PC-3 (cell line): Measurements from ENCODE around the gene ZMPSTE24. TPM values are rescaled to one million over a fixed set of nuclear protein-coding genes. Genes with fewer than 3 reads are reported as not detected.

Experiments
- ATAC-seq: fragments of 200-7000 bp; cut with Tn5 transposase; 2 replicates; pipeline ENCODE4 v1.9.1; 2020; ENCODE audit warnings: mild to moderate bottlenecking, moderate library complexity
- BruUV-seq: library from RNA; stranded (reverse); fragments of 400-500 nt; replicated peaks from 2 replicates; lab custom pipeline; 2021; lab: Mats Ljungman, UMichigan
- CTCF ChIA-PET: fragments of 300-600 bp; sonication (Branson Sonifier 250); formaldehyde crosslinking; loops from one replicate; lab custom pipeline; 2022; ENCODE audit warnings: antibody characterized with exemption; lab: Charles Lee
- POLR2A ChIA-PET: fragments of 300-600 bp; sonication (Branson Sonifier 250); formaldehyde crosslinking; loops from one replicate; lab custom pipeline; 2022; ENCODE audit warnings: antibody characterized with exemption; ENCODE audit not compliant: unreplicated experiment; lab: Charles Lee
- DNase-seq: peaks from one replicate; pipeline ENCODE4 v3.0.0-alpha.2; 2015
- H2AFZ ChIP-seq: fragments of 300-600 bp; sonication (generic); 2 replicates; pipeline ENCODE4 v1.6.0; 2016; ENCODE audit warnings: antibody characterized with exemption, low read length
- H3F3A ChIP-seq: fragments of 300-600 bp; sonication (generic); one replicate; pipeline ENCODE4 v1.6.0; 2017; ENCODE audit warnings: antibody characterized with exemption, low read length, control low read depth, mild to moderate bottlenecking; ENCODE audit not compliant: unreplicated experiment
- H3K27ac ChIP-seq: fragments of 300-600 bp; sonication (generic); 2 replicates; pipeline ENCODE4 v1.5.1; 2016; ENCODE audit warnings: mild to moderate bottlenecking, low read length
- H3K27me3 ChIP-seq: fragments of 300-600 bp; sonication (generic); 2 replicates; pipeline ENCODE4 v1.6.1; 2016; ENCODE audit warnings: low read length, mixed read lengths
- H3K36me3 ChIP-seq: fragments of 300-600 bp; sonication (generic); 2 replicates; pipeline ENCODE4 v1.6.1; 2016; ENCODE audit warnings: low read depth, mixed run types, low read length, mixed read lengths
- H3K4me1 ChIP-seq: fragments of 300-600 bp; sonication (generic); 2 replicates; pipeline ENCODE4 v1.5.1; 2016; ENCODE audit warnings: low read length; ENCODE audit not compliant: insufficient read depth
- H3K4me2 ChIP-seq: fragments of 300-600 bp; sonication (generic); 2 replicates; pipeline ENCODE4 v1.6.0; 2016; ENCODE audit warnings: low read length
- H3K4me3 ChIP-seq: fragments of 300-600 bp; sonication (generic); 2 replicates; pipeline ENCODE4 v1.5.1; 2016; ENCODE audit warnings: mild to moderate bottlenecking, low read length, mixed read lengths
- H3K79me2 ChIP-seq: fragments of 300-600 bp; sonication (generic); 2 replicates; pipeline ENCODE4 v1.6.1; 2017; ENCODE audit warnings: low read length, mixed read lengths
- H3K9ac ChIP-seq: fragments of 300-600 bp; sonication (generic); 2 replicates; pipeline ENCODE4 v1.6.0; 2016; ENCODE audit warnings: mild to moderate bottlenecking, low read length
- H3K9me2 ChIP-seq: fragments of 300-600 bp; sonication (generic); replicated peaks from 2 replicates; pipeline ENCODE4 v1.6.1; 2016; ENCODE audit warnings: mixed run types, low read length, mixed read lengths
- H3K9me3 ChIP-seq: fragments of 300-600 bp; sonication (generic); 2 replicates; pipeline ENCODE4 v1.6.1; 2016; ENCODE audit warnings: low read length, mixed read lengths
- H4K20me1 ChIP-seq: fragments of 300-600 bp; sonication (generic); 2 replicates; pipeline ENCODE4 v1.6.1; 2016; ENCODE audit warnings: low read length, mixed read lengths
- EZH2 ChIP-seq: fragments of 300-600 bp; sonication (generic); IDR thresholded peaks from one replicate; pipeline ENCODE4 v1.6.1; 2017; ENCODE audit warnings: antibody characterized with exemption, mild to moderate bottlenecking, low read length; ENCODE audit not compliant: unreplicated experiment
- EZH2phosphoT487 ChIP-seq: fragments of 300-600 bp; sonication (generic); IDR thresholded peaks from 2 replicates; pipeline ENCODE4 v1.6.1; 2018; ENCODE audit warnings: mild to moderate bottlenecking, antibody characterized with exemption, low read length, borderline replicate concordance
- intact Hi-C: fragments of 100-400 bp; cut with micrococcal nuclease; formaldehyde crosslinking; loops from 2 replicates; pipeline ENCODE4 v1.9.0; 2023
- total RNA-seq: library from RNA; depleted of rRNA; stranded (reverse); fragments of >200 nt; gene quantifications from 2 replicates; pipeline ENCODE4 v1.2.3, GENCODE V29; 2014
- TF ChIP-seq, protein P1 (sequence below): fragments of 300-600 bp; sonication (generic); conservative IDR thresholded peaks from 2 replicates; pipeline ENCODE4 v1.5.1; 2017; ENCODE audit warnings: antibody characterized with exemption, low read depth, mild to moderate bottlenecking, low read length

ZMPSTE24 gene
- total RNA-seq, 1 experiment from 2014 or later, result 76.1 TPM

DNA sequence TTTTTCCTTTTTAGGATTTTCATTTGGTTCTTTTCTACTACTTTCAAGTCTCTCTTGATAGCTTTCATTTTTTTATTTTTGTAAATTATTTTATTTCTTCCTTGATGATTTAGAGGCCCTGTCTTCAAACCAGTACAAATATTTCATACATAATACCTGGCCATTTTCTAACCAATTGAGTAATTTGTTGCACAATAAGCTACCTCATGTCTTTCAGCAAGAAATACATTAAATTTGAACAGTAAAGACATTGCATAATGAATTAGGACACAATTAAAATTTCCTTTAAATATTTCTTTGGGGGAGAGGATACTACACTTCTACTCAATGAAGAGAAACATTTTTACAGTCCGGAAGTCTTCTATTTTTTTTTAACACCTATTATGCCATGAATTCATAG is 74.7 kb downstream of the ZMPSTE24 start:
- ChIA-PET POLR2A (no interaction called here), CTCF (no interaction called here)
- DNase-seq, result no peak
- no peak overlapping the region for H3K4me2 ChIP-seq
- no peaks in the 10 kb centered on the region for H3K27me3 ChIP-seq
- no peak overlapping the region for H3K4me3 ChIP-seq
- no peaks in the 10 kb centered on the region for H3F3A ChIP-seq
- H3K9me3 ChIP-seq, result no peaks in the 10 kb centered on the region
- H3K79me2 ChIP-seq, result no peaks in the 10 kb centered on the region
- H2AFZ ChIP-seq, result no peak overlapping the region
- H3K9me2 ChIP-seq, result no peaks in the 10 kb centered on the region
- H3K4me1 ChIP-seq, result no peaks in the 10 kb centered on the region
- H4K20me1 ChIP-seq, result no peaks in the 10 kb centered on the region
- H3K36me3 ChIP-seq, result no peaks in the 10 kb centered on the region
- ATAC-seq, result no peak
- TF ChIP-seq, protein P1, sequence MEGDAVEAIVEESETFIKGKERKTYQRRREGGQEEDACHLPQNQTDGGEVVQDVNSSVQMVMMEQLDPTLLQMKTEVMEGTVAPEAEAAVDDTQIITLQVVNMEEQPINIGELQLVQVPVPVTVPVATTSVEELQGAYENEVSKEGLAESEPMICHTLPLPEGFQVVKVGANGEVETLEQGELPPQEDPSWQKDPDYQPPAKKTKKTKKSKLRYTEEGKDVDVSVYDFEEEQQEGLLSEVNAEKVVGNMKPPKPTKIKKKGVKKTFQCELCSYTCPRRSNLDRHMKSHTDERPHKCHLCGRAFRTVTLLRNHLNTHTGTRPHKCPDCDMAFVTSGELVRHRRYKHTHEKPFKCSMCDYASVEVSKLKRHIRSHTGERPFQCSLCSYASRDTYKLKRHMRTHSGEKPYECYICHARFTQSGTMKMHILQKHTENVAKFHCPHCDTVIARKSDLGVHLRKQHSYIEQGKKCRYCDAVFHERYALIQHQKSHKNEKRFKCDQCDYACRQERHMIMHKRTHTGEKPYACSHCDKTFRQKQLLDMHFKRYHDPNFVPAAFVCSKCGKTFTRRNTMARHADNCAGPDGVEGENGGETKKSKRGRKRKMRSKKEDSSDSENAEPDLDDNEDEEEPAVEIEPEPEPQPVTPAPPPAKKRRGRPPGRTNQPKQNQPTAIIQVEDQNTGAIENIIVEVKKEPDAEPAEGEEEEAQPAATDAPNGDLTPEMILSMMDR, result no peak
- TF ChIP-seq EZH2 (no peak), EZH2phosphoT487 (no peak)
- H3K9ac ChIP-seq, result no peak overlapping the region
- no TSS peak for BruUV-seq
- intact Hi-C loops, result no loop called here
- no peak overlapping the region for H3K27ac ChIP-seq

DNA sequence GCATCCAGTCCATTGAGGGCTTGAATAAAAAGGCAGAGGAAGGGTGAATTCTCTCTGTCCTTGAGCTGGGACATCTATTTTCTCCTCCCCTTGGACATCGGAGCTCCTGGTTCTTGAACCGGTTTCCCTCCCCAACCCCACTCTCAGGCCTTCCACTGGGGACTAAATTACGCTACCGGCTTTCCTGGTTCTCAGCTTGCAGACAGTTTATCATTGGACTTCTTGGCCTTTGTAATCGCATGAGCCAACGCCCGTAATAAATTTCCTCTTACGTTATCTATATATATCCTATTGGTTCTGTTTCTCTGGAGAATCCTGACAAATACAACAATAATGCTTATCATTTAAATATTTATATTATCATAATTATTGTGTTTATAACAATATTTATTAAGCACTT is 79.4 kb downstream of the ZMPSTE24 start:
- no peak overlapping the region for H3K9ac ChIP-seq
- ChIA-PET CTCF (interaction anchor here (1.9 kb wide), 1 partner anchor 193 kb away, joined by 34 read pairs; no protein-coding TSS in a partner anchor), POLR2A (no interaction called here)
- DNase-seq (no peak), ATAC-seq (no peak)
- H3K36me3 ChIP-seq, result no peaks in the 10 kb centered on the region
- H3K4me3 ChIP-seq, result no peak overlapping the region
- no peaks in the 10 kb centered on the region for H3K9me2 ChIP-seq
- peaks cover 9% of the 10 kb centered on the region; the same call in 1 of the 2 replicates for H3K4me1 ChIP-seq
- intact Hi-C loops, result no loop called here
- no peaks in the 10 kb centered on the region for H3K79me2 ChIP-seq
- no peak overlapping the region for H3K27ac ChIP-seq
- BruUV-seq, result no TSS peak
- H3F3A ChIP-seq, result no peaks in the 10 kb centered on the region
- H4K20me1 ChIP-seq, result no peaks in the 10 kb centered on the region
- no peak overlapping the region for H2AFZ ChIP-seq
- H3K27me3 ChIP-seq, result no peaks in the 10 kb centered on the region
- TF ChIP-seq EZH2phosphoT487 (no peak), EZH2 (no peak)
- TF ChIP-seq, protein P1, result no peak
- H3K9me3 ChIP-seq, result no peaks in the 10 kb centered on the region
- H3K4me2 ChIP-seq, result no peak overlapping the region

DNA sequence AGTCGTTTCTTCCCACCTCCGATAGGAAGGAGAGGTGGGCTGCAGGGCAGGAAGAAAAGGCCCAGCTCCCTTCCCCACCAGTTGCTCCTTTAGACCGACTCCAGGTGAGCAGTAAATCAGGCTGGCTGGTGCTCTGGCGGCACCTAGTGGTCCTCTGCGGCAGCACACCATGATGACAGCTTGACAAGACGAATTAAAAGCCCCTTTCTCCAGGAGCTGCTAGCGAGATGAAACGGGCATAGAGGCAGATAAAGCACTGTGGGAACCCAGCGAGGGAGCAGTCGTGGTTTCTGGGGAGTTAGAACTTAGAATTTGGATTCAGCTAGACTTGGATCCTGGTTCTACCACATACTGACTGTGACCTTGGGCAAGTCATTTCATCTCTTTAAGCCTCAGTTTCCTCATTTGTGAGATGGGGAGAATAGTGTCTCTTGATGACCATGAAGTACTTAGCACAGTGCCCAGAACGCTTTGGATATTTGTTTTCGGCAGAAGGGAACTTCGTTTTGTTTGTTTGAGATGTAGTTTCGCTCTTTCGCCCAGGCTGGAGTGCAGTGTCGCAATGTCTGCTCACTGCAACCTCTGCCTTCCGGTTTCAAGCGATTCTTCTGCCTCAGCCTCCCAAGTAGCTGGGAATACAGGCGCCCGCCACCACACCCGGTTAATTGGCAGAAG is 80.8 kb downstream of the ZMPSTE24 start:
- Histone ChIP-seq H3K9ac (no peak overlapping the region), H2AFZ (peak overlapping the region; percentile 83), H4K20me1 (no peaks in the 10 kb centered on the region), H3F3A (no peaks in the 10 kb centered on the region), H3K4me2 (peak overlapping the region; percentile 80), H3K4me1 (peaks cover 9% of the 10 kb centered on the region; the same call in 1 of the 2 replicates), H3K4me3 (peak overlapping the region; percentile 53; the same call in 1 of the 2 replicates), H3K79me2 (no peaks in the 10 kb centered on the region), H3K9me2 (no peaks in the 10 kb centered on the region), H3K36me3 (no peaks in the 10 kb centered on the region), H3K27me3 (no peaks in the 10 kb centered on the region), H3K9me3 (no peaks in the 10 kb centered on the region), H3K27ac (no peak overlapping the region)
- ATAC-seq (peak; percentile 92), DNase-seq (peak; percentile 94)
- intact Hi-C loops, result loop anchor here (1.0 to 2.0 kb wide), 3 partner anchors 65 to 254 kb away; no protein-coding TSS in a partner anchor
- POLR2A ChIA-PET, result no interaction called here
- TF ChIP-seq, protein P1, result peak; percentile 98
- TF ChIP-seq EZH2phosphoT487 (no peak), EZH2 (no peak)
- BruUV-seq, result no TSS peak
- CTCF ChIA-PET, result interaction anchor here (0.5 to 1.9 kb wide), 13 partner anchors 22 to 419 kb away, joined by 3 to 34 read pairs (median 6); partner anchors contain the start of gene COL9A2
